Fibroblast of upper back skin (primary cell): ENCODE results near the gene PPIP5K2.
A peak's percentile ranks its signal among the peaks of the same experiment; 100 is the strongest.

Experiments used
- DNase-seq: peaks from one replicate; pipeline ENCODE4 v3.0.0-alpha.2; 2013

PPIP5K2 gene

GRCh38 chr5:103255691-103256090 is 135.6 kb downstream of the PPIP5K2 start:
- DNase-seq: no peak

- no peak for DNase-seq
Measured at GRCh38 chr5:103256178-103256577, 136.1 kb downstream of the PPIP5K2 start.

- peak; percentile 98 for DNase-seq
Measured at GRCh38 chr5:103258368-103258956, 138.4 kb downstream of the PPIP5K2 start, which contains the start of gene MACIR. TSS of gene MACIR (plus strand) at chr5:103258763. CDS start at chr5:103275920, 17,157 bp downstream.

- DNase-seq: peak; percentile 20
Measured at GRCh38 chr5:103258957-103259704, 139.0 kb downstream of the PPIP5K2 start.

- DNase-seq: peak; percentile 34
Measured at GRCh38 chr5:103259705-103260355, 139.7 kb downstream of the PPIP5K2 start.

- no peak for DNase-seq
Measured at GRCh38 chr5:103260951-103261350, 140.8 kb downstream of the PPIP5K2 start.
